Cardiac muscle cell (in vitro differentiated cells and primary cell): ENCODE data around the gene GZMM. TPM values are rescaled to one million over a fixed set of nuclear protein-coding genes. Genes with fewer than 3 reads are reported as not detected.

Experiments
- DNase-seq, 2 donors: peaks; one replicate each; pipeline versions ENCODE4 v3.0.0 to v3.0.0-alpha.2; 2010 to 2017; ENCODE audit warnings: low read depth in 1 of 2, low spot score in 1 of 2
- H3K27ac ChIP-seq: fragments of 200-600 bp; sonication (generic); 2 replicates; pipeline ENCODE4 v1.5.1; 2016
- H3K27me3 ChIP-seq: fragments of 200-600 bp; sonication (generic); 2 replicates; pipeline ENCODE4 v1.6.0; 2016; ENCODE audit warnings: control low read depth
- H3K36me3 ChIP-seq: fragments of 200-600 bp; sonication (generic); 2 replicates; pipeline ENCODE4 v1.5.1; 2016; ENCODE audit warnings: control low read depth
- H3K4me1 ChIP-seq: fragments of 200-600 bp; sonication (generic); 2 replicates; pipeline ENCODE4 v1.8.1; 2017; ENCODE audit warnings: low read depth, mild to moderate bottlenecking, mixed run types
- H3K4me3 ChIP-seq: fragments of 200-600 bp; sonication (generic); 2 replicates; pipeline ENCODE4 v1.5.1; 2016; ENCODE audit warnings: mild to moderate bottlenecking
- H3K9me3 ChIP-seq: fragments of 200-600 bp; sonication (generic); 2 replicates; pipeline ENCODE4 v1.5.1; 2017; ENCODE audit warnings: low read depth, mild to moderate bottlenecking, control low read depth
- CTCF ChIP-seq: IDR thresholded peaks from 2 replicates; pipeline ENCODE4 v1.5.1; 2012; ENCODE audit warnings: low read depth, mild to moderate bottlenecking, low read length
- polyA plus RNA-seq: library from polyadenylated mRNA; unstranded; fragments of >200 nt; fragmentation: Nextera tagmentation; extraction: Ambion mirVana; gene quantifications from 2 replicates; pipeline ENCODE4 v1.2.1, GENCODE V29; 2016
- total RNA-seq: library from RNA; depleted of rRNA; stranded (reverse); fragments of >200 nt; gene quantifications from 2 replicates; pipeline ENCODE4 v1.2.3, GENCODE V29; 2016

The GZMM gene
- total and polyA plus RNA-seq, 2 experiments from 2014 or later, result 0.39 TPM; not detected in 1

GRCh38 chr19:538641-539428, 5.0 kb upstream of the GZMM start:
- no peak overlapping the region for H3K27ac ChIP-seq
- no peak for TF ChIP-seq CTCF
- peaks cover under 1% of the 10 kb centered on the region for H3K4me1 ChIP-seq
- H3K4me3 ChIP-seq, result no peak overlapping the region
- H3K36me3 ChIP-seq, result peaks cover 28% of the 10 kb centered on the region
- DNase-seq, result no peak
- no peaks in the 10 kb centered on the region for H3K27me3 ChIP-seq
- no peaks in the 10 kb centered on the region for H3K9me3 ChIP-seq

DNA sequence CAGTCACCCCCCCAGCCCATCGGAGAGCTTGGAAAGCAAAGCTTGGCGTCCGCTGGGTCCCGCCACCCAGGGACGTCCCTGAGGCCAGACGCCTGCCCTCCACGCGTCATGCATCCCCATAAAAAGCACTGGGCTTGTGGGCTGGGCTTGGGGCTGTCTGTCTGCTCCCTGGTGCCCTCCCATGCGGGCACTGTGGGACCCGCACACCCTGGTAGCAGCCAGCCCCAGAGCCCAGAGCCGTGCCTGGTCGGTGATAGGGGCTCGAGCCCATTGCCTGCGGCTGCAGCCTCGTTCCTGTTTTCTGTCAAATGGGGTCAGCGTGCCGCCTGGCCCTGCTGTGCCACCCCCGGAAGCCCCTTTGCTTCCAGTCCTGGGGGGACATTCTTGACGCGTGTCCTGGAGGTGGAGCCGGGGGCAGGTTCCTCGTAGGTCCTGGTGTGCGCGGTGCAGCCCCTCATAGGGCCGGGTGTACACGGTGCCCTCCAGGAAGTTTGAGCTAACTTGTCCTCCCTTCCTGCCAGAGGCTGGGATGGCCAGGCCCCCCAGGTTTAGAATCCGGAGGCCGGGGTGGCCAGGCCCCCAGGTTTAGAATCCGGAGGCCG, 4.3 kb upstream of the GZMM start:
- Histone ChIP-seq H3K4me1 (no peaks in the 10 kb centered on the region), H3K9me3 (no peaks in the 10 kb centered on the region), H3K4me3 (no peak overlapping the region), H3K36me3 (peaks cover 28% of the 10 kb centered on the region), H3K27me3 (no peaks in the 10 kb centered on the region), H3K27ac (no peak overlapping the region)
- no peak for TF ChIP-seq CTCF
- no peak for DNase-seq

DNA sequence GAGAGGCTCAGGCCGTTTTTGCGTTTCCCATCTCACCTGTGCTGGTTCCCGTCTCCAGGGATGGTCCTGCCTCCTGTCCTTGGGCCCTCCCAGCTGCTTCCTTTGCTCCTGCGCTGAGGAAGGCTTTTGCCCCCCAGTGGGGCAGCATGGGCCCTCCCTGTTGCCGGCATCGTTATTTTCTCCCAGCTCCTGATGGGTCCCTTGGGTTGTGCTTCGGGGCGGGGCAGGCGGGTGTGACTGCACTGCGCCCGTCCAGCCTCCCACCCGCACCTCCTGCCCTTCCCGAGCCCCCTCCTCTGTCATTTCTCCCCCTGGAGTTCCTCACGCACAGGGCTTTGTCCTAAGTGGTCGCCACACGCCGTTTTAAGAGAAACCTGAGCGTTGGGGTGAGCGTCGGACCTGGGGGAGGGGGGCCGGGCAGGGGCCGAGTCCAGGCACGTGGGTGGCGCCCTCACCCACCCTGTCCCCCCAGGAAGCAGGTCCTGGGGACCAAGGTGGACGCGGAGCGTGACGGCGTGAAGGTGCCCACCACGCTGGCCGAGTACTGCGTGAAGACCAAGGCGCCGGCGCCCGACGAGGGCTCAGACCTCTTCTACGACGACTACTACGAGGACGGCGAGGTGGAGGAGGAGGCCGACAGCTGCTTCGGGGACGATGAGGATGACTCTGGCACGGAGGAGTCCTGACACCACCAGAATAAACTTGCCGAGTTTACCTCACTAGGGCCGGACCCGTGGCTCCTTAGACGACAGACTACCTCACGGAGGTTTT, 2.8 kb upstream of the GZMM start:
- Histone ChIP-seq H3K4me1 (no peaks in the 10 kb centered on the region), H3K27me3 (no peaks in the 10 kb centered on the region), H3K36me3 (peaks cover 27% of the 10 kb centered on the region), H3K9me3 (no peaks in the 10 kb centered on the region), H3K27ac (no peak overlapping the region), H3K4me3 (no peak overlapping the region)
- no peak for TF ChIP-seq CTCF
- DNase-seq, result no peak

DNA sequence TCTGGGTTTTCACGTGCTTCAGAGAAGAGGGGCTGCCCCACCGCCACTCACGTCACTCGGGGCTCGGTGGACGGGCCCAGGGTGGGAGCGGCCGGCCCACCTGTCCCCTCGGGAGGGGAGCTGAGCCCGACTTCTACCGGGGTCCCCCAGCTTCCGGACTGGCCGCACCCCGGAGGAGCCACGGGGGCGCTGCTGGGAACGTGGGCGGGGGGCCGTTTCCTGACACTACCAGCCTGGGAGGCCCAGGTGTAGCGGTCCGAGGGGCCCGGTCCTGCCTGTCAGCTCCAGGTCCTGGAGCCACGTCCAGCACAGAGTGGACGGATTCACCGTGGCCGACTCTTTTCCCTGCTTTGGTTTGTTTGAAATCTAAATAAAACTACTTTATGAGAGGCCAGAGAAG, 2.2 kb upstream of the GZMM start:
- DNase-seq, result no peak
- Histone ChIP-seq H3K9me3 (no peaks in the 10 kb centered on the region), H3K4me1 (no peaks in the 10 kb centered on the region), H3K27me3 (no peaks in the 10 kb centered on the region), H3K27ac (peak overlapping the region; percentile 23), H3K4me3 (no peak overlapping the region), H3K36me3 (peaks cover 21% of the 10 kb centered on the region)
- no peak for TF ChIP-seq CTCF

- no peak for TF ChIP-seq CTCF
- H3K4me3 ChIP-seq, result no peak overlapping the region
- H3K9me3 ChIP-seq, result no peaks in the 10 kb centered on the region
- no peaks in the 10 kb centered on the region for H3K27me3 ChIP-seq
- no peak for DNase-seq
- H3K27ac ChIP-seq, result peak overlapping the region; percentile 23
- no peaks in the 10 kb centered on the region for H3K4me1 ChIP-seq
- peaks cover 17% of the 10 kb centered on the region for H3K36me3 ChIP-seq
Observed at GRCh38 chr19:542173-542866, 1.5 kb upstream of the GZMM start.
